GM18858 (cell line): ENCODE measurements around the gene SLC35G2.
"Not testable (repeated sequence)": the region's sequence is repeated elsewhere in the genome, so short reads cannot be mapped to it uniquely, and the experiment has no call there.

Experiments
- ATAC-seq: cut with Tn5 transposase; IDR thresholded peaks from one replicate; pipeline ENCODE4 v1.9.1; 2021; ENCODE audit not compliant: unreplicated experiment

Gene SLC35G2

DNA sequence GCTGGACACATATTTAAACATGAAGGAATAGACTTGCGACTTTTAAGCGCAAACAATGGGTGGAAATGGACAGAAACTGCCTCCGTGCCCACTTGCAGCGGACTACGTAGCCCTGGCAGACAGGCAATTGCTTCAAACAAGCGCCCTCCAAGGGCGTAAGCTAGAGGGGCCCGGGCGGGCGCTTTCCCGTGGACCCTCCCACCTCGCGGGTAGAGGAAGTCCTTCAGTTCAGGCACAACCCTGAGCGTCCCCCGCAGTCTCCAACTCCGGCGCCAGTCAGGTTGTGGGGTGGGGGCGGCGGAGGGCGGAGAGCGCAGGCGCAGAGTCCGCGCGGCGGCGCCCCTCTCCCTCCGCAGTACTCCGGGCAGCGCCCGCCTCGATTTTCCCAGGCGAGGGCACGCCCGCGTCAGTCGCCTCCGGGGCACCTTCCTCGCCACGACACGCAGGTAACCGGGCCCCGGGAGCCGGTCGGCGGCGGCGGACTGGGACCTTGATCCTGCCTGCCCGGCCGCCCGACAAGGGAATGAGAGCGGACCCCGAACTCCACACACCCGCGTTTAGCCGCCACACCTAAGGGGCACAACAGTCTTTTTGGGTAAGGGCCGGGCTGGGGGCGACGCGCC, at the start of gene SLC35G2:
TSS of gene SLC35G2 (plus strand) at position 358 of the 623 bp plus-strand sequence. CDS start 35,335 bp downstream, outside the sequence.
- no peak for ATAC-seq

DNA sequence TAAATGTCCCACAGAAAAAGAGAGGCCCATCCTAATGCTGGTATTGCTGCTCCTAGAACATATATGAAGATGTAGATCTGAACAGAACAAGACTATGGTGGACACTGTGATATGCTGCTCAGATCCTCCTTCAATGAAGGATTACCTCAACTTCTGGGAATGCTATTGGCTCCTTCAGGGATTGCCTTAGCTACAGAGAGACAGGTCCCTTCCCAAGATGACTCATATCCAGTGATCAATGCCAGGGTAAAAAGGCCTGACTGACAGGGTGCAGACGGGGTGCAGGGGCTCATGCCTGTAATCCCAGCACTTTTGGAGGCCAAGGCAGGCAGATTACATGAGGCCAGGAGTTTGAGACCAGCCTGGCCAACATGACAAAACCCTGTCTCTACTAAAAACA, 46.2 kb upstream of the SLC35G2 start:
- no peak for ATAC-seq

DNA sequence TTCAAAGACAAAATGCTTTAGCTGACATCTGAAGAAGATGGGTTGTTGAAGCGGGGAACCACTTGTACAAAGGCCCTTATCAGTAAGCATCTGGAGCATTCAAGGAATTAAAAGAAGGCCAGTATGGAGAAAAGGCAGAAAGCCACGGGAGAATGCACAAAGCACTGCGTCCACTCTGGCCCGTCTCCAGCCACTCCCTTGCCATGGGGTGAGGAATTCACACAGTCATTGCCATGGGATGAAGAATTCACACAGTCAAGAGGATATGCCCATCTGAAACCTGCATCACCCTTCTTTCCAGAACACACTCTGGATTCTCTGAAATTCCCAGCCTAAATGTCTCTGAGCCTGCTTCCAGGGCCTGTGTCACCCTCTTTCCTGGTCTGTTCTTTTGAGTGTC, 40.1 kb upstream of the SLC35G2 start:
- no peak for ATAC-seq

DNA sequence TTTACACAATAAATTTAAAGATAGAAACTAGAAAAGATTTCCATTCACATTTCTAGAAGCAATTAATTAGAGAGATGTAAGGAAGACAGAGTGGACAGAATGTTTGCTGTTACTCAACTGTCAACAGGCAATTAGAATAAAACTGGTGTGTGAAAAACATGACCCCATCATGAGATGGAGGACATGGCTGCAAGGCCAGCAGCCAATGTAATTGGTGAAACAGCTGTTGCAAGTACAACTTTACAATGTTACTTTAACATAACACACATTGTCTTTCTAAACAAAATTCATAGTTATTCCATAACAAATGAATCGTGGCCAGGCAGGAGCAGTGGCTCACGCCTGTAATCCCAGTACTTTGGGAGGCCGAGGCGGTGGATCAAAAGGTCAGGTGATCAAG, 38.2 kb upstream of the SLC35G2 start:
- no peak for ATAC-seq

DNA sequence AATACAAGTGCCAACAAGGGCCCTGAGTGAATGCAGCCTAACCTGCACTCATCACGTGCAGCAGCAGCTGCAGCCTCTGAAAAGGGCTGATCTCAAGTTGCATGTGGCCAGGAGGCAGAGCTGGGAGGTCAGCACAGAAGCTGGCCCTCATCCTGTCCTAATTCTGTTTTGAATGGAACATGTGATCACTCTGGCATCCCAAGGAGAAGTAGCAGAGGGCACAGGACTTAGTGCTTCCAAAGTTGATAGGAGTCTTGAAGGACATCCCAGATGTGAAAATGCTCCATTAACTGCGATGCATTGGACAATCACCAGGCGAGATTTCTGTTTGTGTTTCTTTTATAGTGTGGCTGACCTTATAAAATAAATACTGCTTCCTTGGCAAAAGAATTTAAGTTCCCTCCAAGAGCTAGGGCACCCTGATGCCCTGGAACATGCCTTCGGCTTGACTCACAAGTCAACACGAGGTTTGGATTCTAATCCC, 35.2 kb upstream of the SLC35G2 start:
- no peak for ATAC-seq

DNA sequence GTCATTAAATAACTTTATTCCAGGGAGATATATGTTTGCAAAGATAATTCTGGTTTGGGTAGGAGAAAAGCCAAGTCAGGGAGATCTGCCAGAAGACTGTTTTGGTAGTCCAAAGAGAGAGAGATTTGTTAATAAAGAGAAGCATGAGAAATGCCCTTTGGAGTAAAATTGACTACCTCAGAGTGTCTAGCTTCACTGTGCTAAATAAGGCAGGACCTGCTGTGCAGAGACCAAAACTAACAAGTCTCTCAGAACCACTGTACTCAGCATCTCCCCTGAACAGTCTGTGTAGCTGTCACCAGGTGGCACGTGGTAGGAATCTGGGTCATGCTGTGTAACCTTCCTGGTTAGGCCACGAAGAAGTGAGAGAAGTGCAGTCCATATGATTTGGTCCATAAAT, 31.6 kb upstream of the SLC35G2 start:
- peak; percentile 85 for ATAC-seq

DNA sequence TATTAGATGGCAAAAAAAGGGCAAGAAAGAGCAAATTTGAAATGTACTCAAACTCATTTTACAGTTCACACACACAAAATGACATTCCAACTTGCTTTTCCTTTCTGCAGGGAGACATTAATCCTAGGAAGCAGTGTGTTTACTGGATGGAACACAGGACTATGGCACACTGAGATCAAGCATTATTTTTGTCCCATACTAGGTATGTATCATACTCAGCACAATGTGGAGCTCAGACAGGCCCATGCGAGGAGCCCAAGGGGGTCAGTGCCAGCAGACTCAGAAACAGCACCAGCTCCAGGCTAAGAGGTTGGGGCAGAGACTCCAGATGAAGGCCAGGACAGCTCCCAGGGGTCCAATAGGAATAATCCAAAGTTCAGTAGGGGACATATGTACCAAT, 30.8 kb upstream of the SLC35G2 start:
- no peak for ATAC-seq

DNA sequence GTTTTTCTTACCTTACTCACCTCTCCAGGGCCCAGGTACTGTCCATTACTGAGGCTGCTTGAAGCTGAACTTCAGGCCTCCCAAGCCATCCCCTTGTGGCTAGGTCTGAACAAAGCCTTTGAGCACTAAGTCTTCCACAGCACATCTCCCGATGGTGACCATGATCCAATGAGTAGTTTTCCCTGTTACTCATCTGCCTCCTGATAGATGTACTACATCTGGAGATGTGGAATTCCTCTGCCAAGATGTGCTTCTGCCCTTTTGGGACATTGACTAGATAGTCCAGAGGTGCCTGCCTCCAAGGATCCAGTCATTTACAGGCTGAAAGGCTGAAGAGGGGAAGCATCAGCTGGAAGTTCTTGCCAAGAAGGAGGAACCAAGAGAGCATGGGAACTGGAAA, 28.9 kb upstream of the SLC35G2 start:
- no peak for ATAC-seq

DNA sequence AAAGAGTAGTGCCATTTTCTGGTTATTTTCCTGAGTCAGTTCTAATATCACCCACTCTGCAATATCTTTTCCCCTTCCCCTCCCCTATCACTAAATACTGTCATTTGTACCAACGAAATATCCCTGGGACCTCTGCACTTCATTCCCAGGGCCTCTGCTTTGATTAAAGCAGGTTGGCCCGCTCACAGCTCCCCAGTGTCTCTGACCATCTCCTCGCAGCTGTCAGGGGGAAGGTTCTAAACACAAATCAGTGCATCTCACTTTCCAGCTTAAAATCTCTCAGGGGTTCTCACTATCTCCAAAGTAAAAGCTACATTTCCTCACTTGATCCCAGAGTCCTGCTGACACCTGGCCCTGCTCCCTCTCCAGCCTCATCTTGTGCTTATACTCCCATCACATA, 28.1 kb upstream of the SLC35G2 start:
- no peak for ATAC-seq

DNA sequence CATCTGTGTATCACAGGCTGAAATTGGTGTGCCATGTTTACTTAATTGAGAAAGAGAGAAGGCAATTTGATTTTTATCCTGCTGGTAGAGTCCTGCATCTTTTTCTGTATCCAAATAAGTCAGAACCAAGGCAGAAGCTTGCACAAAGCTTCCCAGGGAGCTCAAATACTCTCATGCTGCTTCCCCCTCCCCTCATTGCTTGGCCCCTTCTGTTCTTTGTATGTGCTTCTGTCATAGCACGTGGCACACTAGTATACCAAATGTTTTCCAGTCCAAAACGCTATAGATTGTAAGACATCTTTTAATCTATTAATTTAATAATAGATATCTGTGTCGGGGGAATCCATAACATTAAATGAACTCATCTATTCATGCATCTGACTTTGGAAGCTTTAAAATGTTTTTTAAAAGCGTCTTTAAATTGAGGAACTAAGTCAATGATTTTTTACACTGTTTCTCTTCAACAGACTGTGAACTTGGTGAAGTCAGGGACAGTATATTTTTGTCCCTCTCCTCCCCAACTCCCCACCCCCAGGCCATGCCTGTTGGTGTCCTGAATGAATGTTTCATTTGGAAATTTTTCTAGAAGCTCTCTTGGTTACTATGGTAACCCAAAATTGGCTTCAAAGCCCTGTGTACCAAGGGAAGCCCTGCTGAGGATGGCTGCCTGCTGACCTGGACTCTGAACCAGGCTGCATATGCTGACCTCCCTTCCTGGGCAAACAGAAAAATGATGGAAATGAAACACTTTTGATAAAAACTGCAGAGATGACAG, 26.2 kb upstream of the SLC35G2 start:
- no peak for ATAC-seq

DNA sequence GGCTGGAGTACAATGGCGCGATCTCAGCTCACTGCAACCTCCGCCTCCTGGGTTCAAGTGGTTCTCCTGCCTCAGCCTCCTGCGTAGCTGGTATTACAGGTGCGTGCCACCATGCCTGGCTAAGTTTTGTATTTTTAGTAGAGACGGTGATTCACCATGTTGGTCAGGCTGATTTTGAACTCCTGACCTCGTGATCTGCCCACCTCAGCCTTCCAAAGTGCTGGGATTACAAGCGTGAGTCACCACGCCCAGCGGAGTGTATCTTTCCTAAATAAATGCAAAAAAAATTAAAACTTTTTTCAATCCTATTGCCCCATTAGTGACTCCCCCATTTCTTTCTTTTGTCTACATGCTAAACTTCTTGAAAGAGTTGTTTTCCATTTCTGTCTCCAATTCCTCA, 17.8 kb upstream of the SLC35G2 start:
- not testable (repeated sequence) for ATAC-seq

DNA sequence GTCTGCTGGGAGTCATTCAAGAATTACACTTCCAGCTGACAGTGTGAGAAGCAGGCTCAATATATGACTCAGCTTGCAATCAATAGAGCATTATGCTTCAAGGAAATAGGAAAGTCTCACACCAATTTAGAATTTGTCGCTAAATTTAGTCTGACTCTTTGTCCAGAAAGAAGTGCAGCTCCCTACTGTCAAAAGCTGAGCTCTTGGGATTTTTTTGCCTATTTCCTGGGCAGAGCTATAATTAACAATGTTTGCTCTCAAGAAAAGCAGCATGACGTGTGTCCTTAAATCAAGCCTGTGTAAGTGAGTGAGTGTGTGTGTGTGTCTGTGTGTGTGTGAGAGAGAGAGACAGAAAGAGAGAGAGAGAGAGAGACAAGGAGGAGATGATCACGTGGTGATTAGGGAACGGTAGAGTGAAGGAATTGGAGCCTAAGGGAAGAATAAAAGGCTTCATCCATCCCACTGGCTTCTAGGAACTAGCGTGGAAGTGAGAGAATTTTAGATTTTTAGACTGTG, 16.4 kb upstream of the SLC35G2 start:
- no peak for ATAC-seq

DNA sequence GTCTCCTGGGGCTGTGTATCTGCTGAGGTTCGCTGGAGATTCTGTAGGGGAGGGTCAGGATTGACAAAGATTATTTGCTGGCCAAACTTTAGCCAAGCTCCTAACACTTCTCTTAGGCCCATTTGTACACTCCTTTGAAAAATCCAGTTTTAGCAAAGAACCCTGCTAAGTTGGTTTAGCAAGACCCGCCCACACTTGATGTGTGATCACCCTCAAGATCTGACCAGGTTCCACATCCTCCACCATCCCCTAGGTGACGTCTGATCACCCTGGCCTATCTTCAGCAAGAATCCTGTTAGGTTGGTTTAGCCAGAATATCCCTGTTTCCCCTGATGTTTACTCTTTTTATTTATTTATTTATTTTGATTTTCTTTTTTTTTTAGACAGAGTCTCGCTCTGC, 14.8 kb upstream of the SLC35G2 start:
- ATAC-seq: no peak

DNA sequence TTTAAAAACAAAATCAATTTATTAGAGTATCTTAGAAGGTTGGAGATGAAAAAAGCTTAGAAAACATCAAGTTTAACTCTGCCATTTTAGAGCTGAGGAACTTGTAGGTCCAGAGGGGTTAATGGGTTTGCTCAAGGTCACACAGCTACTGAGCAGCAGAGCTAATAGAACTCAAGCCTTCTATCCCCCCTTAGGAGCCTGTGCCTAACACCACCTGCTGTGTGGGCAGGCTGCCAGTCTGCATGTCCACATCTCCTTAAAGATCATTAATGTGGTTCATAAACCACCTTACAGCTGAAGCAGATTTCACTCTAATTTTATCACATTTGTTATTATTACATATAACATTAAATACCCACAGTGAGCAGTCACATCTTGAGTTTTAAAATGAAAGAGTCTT, 14.1 kb upstream of the SLC35G2 start:
- no peak for ATAC-seq

DNA sequence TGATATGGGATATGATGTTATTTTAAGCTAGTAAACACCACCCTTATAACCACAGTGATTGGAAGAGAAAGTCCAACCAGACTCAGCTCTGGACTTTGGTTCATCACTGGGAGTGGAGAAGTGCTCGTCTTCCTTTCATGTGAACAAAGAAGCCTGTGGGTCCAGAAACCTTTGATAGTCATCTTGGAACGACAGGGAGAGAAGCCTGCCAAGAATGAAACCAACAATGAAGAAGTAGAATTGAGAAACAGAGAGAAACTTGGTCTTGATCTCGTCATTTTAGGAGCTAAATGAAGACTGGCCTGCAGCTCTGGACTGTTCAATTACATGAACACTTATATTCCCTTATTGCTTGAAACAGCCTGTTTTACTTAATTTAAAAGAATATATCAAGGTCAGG, 13.1 kb upstream of the SLC35G2 start:
- no peak for ATAC-seq

DNA sequence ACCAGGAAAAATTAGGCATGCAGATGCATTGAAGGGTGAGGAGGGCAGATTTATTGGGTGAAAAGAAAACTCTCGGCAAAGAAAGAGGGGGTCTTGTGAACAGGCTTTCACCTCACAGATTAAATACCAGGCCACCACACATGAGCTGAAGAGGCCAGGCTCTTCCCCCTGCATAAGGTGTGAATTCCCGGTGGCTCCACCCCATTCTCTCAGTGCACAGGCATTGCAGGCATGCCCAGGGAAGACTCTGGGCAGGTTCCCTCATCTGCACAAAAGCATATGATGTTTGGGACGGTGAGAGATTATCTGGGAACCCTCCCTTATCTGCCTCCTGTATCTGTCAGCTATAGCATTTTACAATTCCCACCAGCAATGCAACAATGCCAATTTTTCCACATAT, 7.2 kb upstream of the SLC35G2 start:
- ATAC-seq: no peak

DNA sequence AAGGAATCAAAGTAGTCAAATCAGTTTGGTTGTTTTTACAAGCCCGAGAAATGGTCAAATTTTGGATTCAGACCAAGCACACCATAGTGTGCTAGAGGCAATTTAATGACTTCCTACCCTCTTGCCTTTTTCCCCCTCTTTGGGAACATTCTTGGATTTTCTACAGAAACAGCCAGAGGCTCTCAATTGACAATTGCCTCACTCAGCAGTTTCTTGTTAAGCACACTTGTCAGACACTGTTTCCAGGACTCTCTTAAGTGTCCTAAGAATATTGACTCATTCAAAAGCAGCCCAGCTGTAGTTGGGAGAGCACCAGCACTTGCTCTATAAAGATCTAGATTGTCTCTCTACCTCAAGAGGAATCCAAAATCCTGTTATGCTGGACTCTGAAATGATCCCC, 1.5 kb upstream of the SLC35G2 start:
- ATAC-seq: no peak

DNA sequence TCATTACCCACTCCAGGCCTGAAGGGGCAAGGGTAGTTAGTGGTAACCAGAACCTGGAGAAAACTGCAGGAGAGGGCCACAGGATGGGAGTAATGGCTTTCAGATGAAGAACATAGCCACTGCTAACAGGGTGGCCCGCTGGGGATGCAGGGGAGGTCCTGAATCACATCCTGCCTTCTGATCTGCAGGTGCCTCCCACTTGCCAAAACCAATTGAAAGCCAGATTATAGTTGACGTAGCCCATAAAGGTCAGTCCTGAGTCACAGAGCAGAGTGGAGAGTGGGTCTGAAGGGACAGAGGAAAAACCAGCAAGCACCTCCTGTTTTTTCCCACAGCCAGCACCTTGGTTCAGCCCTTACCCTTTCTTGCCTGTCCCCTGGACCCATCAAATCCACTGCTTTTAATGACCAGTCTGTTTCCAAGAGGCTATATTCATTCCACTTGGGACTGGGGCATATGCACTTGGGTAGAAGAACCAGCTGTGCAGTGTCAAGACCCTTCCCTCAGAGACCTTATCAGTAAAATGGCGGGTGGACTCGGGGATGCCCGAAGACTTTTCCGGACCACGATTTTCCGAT, 646 bp upstream of the SLC35G2 start:
- ATAC-seq: no peak

DNA sequence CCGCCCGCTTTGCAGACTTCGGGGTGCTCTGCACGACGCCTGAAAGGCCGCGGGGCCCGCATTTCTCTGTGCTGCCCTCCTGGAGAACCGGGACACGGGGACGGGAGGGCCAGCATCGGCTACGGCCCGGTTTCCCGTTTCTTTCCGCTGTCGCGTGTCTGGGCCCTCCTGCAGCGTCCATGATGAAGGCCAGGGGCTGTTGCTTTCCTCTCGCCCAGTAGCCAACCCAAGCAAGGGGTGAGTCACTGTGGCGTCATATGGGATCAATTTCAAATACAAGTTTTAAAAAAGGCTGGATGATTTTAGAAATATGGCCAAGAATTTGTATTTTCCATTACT, 435 bp downstream of the SLC35G2 start:
- ATAC-seq: no peak

DNA sequence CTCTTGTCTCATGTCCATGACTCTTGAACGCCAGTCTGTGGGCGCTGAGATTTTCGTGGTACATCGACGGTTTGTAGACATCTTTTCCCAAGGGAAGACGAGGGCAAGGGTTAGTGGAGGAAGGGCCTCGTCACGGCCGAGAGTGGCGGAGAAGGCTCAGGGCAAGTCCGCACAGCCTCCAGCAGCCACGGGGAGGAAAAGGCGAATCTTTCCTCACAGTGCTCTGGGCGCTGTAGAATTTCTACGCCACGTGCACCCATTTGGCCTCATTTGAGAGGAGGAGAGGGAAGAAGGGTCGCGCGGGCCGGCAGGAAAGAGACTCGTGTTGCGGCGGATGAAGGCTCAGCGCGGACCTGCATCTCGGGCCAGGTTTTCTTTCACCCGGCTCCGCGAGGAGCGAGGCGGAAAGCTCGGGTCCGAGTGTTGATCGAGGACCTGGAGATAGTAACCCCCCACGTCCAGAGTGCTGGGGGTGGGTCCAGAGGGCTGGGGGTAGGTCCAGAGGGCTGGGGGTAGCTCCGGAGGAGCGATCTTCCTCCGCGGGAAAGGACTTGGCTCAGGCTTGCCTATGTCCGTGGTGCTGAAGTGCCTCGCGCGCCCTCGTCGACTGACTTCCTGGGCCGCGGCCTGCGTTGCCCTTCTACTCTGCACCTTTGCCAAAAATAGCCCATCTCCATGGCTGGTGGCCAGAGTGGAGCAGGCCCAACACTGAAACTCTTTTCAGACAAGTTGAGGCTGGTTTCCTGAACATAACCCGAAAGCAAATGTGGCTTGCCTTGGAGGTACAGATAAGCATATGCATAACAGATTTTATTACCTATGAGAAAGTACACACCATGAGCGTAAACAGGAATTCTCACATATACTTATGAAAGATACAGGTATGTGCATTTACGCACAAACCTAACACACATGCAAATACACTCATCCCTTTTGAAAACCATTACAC, 1.1 kb downstream of the SLC35G2 start:
- ATAC-seq: no peak

DNA sequence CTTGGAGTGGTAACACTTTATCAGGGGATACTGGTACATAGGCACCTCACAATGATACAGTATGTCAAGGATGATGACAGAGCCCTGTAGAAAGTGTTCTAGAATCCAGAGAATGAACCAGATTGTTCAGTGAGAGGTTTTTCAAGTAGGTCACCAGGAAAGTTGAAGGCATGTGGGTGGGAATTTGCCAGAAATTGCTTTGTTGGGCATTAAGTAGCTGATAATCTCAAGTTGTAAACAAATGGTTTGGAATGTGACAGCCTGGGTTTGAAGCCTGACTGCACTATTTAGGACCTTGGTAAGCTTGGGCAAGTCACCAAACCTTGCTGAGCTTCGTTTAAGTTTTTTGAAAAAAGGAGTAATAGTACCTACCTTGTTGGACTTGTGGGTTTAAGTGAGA, 12.5 kb downstream of the SLC35G2 start:
- no peak for ATAC-seq
